Activated T-cell treated with anti-CD3 and anti-CD28 coated beads for 48 hours (primary cell): ENCODE measurements around the gene NIPBL.
"Not testable (repeated sequence)": the region's sequence is repeated elsewhere in the genome, so short reads cannot be mapped to it uniquely, and the experiment has no call there.

Experiments used
- DNase-seq: peaks from one replicate; pipeline ENCODE4 v3.0.0-alpha.2; 2020; ENCODE audit warnings: low read depth

NIPBL gene

GRCh38 chr5:37029436-37029835, 152.9 kb downstream of the NIPBL start:
- no peak for DNase-seq

- no peak for DNase-seq
Observed at GRCh38 chr5:37034955-37035354, 158.4 kb downstream of the NIPBL start.

- DNase-seq = no peak
Observed at GRCh38 chr5:37037840-37038239, 161.3 kb downstream of the NIPBL start.

DNA sequence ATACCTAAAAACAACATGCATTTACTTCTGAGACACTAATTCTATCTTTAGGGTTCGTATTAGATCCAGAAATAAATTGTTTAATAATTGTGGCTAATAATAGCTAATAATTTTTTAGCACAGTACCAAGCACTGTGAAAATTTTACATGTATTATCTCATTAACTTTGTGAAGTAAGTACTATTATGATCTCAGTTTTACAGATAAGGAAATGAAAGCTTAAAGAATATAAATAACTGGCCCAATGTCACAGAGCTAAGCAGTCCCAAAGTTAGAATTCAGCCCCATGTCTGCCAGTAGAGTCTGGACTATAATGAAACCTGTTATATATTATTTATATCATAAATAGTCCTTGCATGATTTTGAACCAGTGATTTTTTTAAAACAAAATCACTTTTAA, 163.3 kb downstream of the NIPBL start:
- no peak for DNase-seq

GRCh38 chr5:37043693-37044092, 167.1 kb downstream of the NIPBL start:
- DNase-seq = no peak

GRCh38 chr5:37044120-37044519, 167.6 kb downstream of the NIPBL start:
- DNase-seq = no peak

GRCh38 chr5:37045703-37046102, 169.1 kb downstream of the NIPBL start:
- DNase-seq = no peak

DNA sequence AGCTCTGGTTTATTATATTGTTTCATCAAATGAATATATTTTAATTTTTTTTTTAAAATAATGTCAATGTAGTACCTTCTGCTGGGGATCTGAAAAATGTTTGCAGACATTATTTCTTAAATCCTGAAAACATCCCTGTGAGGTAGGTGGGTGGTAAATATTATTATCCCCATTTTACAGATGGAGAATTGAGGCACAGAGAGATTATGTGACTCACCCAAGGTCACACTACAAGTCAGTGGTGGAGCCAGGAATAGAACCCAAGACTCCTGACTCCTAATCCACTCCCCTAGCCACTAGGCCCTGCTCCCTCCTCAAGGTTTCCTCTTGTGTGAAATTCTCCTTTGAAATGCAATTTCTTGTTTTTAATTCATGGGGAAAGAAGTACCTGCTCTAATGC, 171.4 kb downstream of the NIPBL start:
- DNase-seq = no peak

GRCh38 chr5:37054391-37054790, 177.8 kb downstream of the NIPBL start:
- no peak for DNase-seq

GRCh38 chr5:37055383-37055990, 178.9 kb downstream of the NIPBL start:
- no peak for DNase-seq

GRCh38 chr5:37056762-37057161, 180.2 kb downstream of the NIPBL start:
- no peak for DNase-seq

DNA sequence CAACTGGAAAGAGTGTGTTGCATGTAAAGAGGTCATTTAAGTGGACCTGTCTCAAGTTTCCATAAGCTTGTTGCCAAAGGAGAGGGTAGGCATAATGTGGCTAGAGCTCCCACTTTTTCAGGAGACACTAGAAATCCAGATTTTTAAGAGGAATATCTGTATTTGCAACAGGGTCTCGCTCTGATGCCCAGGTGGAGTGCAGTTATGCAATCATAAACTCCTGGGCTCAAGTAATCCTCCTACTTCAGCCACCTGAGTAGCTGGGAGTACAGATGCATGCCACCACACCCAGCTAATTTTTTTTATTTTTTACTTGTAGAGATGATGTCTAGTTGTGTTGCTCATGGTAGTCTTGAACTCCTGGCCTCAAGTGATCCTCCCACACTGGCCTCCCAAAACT, 183.5 kb downstream of the NIPBL start:
- no peak for DNase-seq

GRCh38 chr5:37063739-37064138, 187.2 kb downstream of the NIPBL start:
- DNase-seq = no peak

DNA sequence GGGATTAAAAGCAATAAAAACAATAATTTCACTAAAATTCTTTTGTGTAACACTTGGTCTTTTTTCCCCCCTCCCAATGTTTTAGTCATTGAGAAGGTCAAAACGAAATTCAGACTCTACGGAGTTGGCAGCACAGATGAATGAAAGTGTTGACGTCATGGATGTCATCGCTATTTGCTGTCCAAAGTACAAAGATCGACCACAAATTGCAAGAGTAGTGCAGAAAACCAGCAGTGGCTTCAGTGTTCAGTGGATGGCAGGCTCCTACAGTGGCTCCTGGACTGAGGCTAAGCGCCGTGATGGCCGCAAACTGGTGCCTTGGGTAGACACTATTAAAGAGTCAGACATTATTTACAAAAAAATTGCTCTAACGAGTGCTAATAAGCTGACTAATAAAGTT, 187.9 kb downstream of the NIPBL start:
- DNase-seq = no peak

DNA sequence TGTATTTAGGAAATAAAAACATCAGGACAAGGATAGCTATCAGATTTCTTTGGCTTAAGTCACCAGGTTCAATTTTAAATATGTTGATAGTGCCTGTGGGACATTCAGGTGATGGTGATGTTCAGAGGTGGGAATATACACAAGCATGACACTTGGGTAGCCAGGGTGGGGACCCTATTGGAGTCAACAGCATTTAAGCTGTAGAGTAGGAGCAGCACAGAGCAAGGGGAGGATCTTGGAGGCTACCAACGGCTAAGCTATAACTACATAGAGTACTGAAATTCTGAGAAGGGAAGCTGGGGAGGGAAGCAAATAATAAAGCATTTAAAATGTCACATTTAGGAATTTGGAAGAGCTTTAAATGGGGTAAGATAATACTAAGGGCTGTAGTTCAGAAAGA, 194.9 kb downstream of the NIPBL start:
- DNase-seq = no peak

- DNase-seq = no peak
Observed at GRCh38 chr5:37071901-37072581, 195.5 kb downstream of the NIPBL start.

DNA sequence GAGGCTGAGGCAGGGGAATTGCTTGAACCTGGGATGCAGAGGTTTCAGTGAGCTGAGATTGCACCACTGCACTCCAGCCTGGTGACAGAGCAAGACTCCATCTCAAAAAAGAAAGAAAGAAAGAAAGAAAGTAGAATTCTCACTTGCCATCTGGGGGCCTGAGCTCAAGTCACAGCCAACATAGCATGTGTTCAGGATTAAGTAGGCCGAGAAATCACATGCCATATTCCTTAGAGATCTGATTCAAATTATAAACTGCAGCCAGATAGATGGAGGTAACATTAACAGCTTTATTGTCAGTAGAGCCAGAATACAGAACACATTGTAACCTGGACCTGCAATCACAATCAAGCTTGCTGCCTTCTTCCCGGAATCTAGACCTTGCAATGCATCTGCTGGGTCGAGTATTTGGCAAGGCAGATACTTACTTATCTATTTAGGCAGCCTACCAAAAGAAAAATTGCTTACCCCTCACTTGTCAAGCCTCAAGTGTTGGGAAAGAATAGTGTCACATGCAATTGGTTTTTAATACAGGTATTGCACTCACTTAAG, 198.9 kb downstream of the NIPBL start:
- no peak for DNase-seq

DNA sequence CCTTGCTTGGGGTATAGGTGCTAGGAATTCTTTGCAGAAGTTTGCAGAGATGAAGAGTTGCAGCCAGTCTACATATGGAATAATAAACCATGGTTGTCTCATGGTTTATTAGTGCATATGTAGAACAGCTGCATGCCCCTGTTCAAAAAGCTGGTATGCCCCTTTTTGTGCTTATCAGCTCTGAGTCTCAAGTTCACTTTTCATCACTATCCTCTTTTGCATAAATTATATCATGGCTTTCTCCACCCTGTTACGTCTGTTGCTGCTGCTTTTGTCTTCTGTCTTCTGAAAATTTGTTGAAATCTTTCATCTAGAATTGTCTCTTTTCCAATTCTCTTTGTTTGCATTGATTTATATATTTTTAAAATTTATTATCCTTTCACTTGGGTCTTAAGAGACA, 200.6 kb downstream of the NIPBL start:
- DNase-seq = no peak

- no peak for DNase-seq
Observed at GRCh38 chr5:37080697-37081096, 204.1 kb downstream of the NIPBL start.

DNA sequence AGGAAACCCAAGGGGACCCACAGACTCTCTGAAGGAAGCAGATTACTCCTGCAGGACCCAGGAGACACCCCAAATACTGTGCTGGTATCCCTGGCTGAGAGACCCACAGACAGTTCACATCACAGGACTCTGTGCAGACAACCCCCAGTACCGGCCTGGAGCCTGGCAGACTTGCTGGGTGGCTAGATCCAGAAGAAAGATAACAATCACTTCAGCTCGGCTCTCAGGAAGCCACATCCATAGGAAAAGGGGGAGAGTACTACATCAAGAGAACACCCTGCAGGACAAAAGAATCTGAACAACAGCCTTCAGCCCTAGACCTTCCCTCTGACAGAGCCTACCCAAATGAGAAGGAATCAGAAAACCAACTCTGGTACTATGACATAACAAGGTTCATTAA, 206.4 kb downstream of the NIPBL start:
- not testable (repeated sequence) for DNase-seq

- DNase-seq = not testable (repeated sequence)
Observed at GRCh38 chr5:37086026-37086425, 209.5 kb downstream of the NIPBL start.

- DNase-seq = no peak
Observed at GRCh38 chr5:37086466-37087173, 210.1 kb downstream of the NIPBL start.

GRCh38 chr5:37088009-37088408, 211.4 kb downstream of the NIPBL start:
- DNase-seq = no peak
